ENCODE measurements around the gene IPO5.

The IPO5 gene

GRCh38 chr13:98066636-98067035 is 113.2 kb downstream of the IPO5 start:
- DNase-seq = no peak

GRCh38 chr13:98068521-98068920 is 115.0 kb downstream of the IPO5 start:
- DNase-seq = no peak

- DNase-seq = no peak
Observed at GRCh38 chr13:98069985-98070384, 116.5 kb downstream of the IPO5 start.

GRCh38 chr13:98071316-98071715 is 117.8 kb downstream of the IPO5 start:
- DNase-seq = no peak

GRCh38 chr13:98072476-98072875 is 119.0 kb downstream of the IPO5 start:
- DNase-seq = no peak
